ENCODE measurements around the gene RS1. TPM values are rescaled to one million over a fixed set of nuclear protein-coding genes. Genes with fewer than 3 reads are reported as not detected.

The RS1 gene
- total and polyA plus RNA-seq, 2 of the 4 experiments (the other 2 are of a cell fraction) = not detected

DNA sequence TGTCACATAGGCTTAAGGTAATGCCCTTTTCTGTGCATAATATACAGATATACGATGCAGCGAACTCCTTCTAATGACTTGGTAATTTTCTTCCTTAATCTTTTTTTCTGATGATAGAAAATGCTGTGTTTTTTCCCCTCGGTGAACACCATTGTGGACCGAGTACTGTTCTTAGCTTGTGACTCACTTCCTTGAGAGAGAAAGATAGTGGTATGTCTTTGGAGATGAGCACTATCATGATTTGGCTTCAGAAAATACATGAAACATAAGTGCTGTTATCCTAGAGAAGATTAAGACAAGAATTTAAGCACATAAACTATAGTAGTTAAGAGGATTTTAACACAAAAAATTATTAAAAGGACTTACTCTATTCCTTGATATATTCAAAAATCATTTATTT is 63.9 kb downstream of the RS1 start:
- no peak overlapping the region for H3K56ac ChIP-seq (ENCODE audit: extremely low read depth, insufficient read depth, low read length)
- H2AK5ac ChIP-seq (ENCODE audit: low read depth, low read length) = no peak overlapping the region
- H3K27me3 ChIP-seq (ENCODE audit: control insufficient read depth, insufficient read depth, low read length) = no peaks in the 10 kb centered on the region
- no peak overlapping the region for H2AK9ac ChIP-seq (replicated peaks; ENCODE audit: low read depth, low read length, poor library complexity)
- H3K14ac ChIP-seq (replicated peaks; ENCODE audit: low read depth, low read length) = no peak overlapping the region
- no peak overlapping the region for H2AFZ ChIP-seq (replicated peaks; ENCODE audit: low read length, poor library complexity)
- ChIA-PET CTCF (interaction anchor here (0.5 kb wide), 1 partner anchor 406 kb away, joined by 3 read pairs; no protein-coding TSS in a partner anchor), POLR2A (ENCODE audit: unreplicated experiment) (no interaction called here)
- intact Hi-C loops (cut with micrococcal nuclease) (no loop called here), dilution Hi-C loops (cut with HindIII; ENCODE audit: low sequenced_read_pairs, unreplicated experiment) (no loop called here), in situ Hi-C loops (cut with MboI; ENCODE audit: low sequenced_read_pairs) (no loop called here)
- no peak overlapping the region for H4K91ac ChIP-seq (ENCODE audit: insufficient read depth, low read depth, low read length)
- H3K9me3 ChIP-seq (ENCODE audit: control insufficient read depth, insufficient read depth, low read length) = no peaks in the 10 kb centered on the region
- no peak for TF ChIP-seq CEBPB (IDR thresholded peaks at IDR 0.05; ENCODE audit: low read depth, low read length)
- no peak for TF ChIP-seq NFE2L2 (IDR thresholded peaks at IDR 0.05; ENCODE audit: low read depth, low read length)
- no peak for TF ChIP-seq FOS (IDR thresholded peaks at IDR 0.05; ENCODE audit: low read depth, low read length)
- TF ChIP-seq POLR2A (IDR thresholded peaks at IDR 0.05; ENCODE audit: low read depth, low read length) = no peak
- TF ChIP-seq MAFK (IDR thresholded peaks at IDR 0.05; ENCODE audit: low read depth, low read length) = no peak
- no peak for TF ChIP-seq MXI1 (IDR thresholded peaks at IDR 0.05; ENCODE audit: borderline replicate concordance, low read depth, low read length)
- TF ChIP-seq CHD1 (IDR thresholded peaks at IDR 0.05; ENCODE audit: low read depth, low read length) = no peak
- TF ChIP-seq, protein P1, sequence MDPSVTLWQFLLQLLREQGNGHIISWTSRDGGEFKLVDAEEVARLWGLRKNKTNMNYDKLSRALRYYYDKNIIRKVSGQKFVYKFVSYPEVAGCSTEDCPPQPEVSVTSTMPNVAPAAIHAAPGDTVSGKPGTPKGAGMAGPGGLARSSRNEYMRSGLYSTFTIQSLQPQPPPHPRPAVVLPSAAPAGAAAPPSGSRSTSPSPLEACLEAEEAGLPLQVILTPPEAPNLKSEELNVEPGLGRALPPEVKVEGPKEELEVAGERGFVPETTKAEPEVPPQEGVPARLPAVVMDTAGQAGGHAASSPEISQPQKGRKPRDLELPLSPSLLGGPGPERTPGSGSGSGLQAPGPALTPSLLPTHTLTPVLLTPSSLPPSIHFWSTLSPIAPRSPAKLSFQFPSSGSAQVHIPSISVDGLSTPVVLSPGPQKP (IDR thresholded peaks at IDR 0.05; ENCODE audit: borderline replicate concordance, low read depth, low read length) = no peak
- no peak for TF ChIP-seq RFX5 (IDR thresholded peaks at IDR 0.05; ENCODE audit: low read depth, low read length)
- TF ChIP-seq RAD21 (IDR thresholded peaks at IDR 0.05; ENCODE audit: low read length) = no peak
- TF ChIP-seq CTCF (conservative IDR thresholded peaks at IDR 0.05; ENCODE audit: low read depth, low read length) = no peak
- no peak for TF ChIP-seq MAZ (IDR thresholded peaks at IDR 0.05; ENCODE audit: borderline replicate concordance, low read depth, low read length)
- no peak for TF ChIP-seq SMC3 (IDR thresholded peaks at IDR 0.05; ENCODE audit: low read depth, low read length)
- TF ChIP-seq USF2 (IDR thresholded peaks at IDR 0.05; ENCODE audit: low read depth, low read length) = no peak
- no peak for TF ChIP-seq BHLHE40 (IDR thresholded peaks at IDR 0.05; ENCODE audit: low read depth, low read length)
- no peak overlapping the region for H2BK5ac ChIP-seq (ENCODE audit: low read depth, low read length, poor library complexity, severe bottlenecking)
- no peak overlapping the region for H2BK20ac ChIP-seq (ENCODE audit: low read depth, low read length)
- no peak overlapping the region for H3K27ac ChIP-seq (ENCODE audit: insufficient read depth, low read length)
- peak; percentile 20 for DNase-seq
- no peaks in the 10 kb centered on the region for H3K4me1 ChIP-seq (ENCODE audit: control insufficient read depth, insufficient read depth, low read length)
- no TSS peak for BruUV-seq (replicated peaks)
- peaks cover 14% of the 10 kb centered on the region; the same call in 1 of the 2 replicates for H3K36me3 ChIP-seq (ENCODE audit: control insufficient read depth, insufficient read depth, low read length)
- H2BK15ac ChIP-seq (ENCODE audit: low read depth, low read length) = no peak overlapping the region
- no peak for ATAC-seq (ENCODE audit: low read depth)
- no peak overlapping the region for H2BK120ac ChIP-seq (ENCODE audit: low read depth, low read length)
- H4K5ac ChIP-seq (ENCODE audit: low read depth, low read length) = no peak overlapping the region
- H3K4me3 ChIP-seq (ENCODE audit: insufficient read depth, low read depth, low read length) = no peak overlapping the region
- WGBS, 2 experiments (ENCODE audit: extremely low coverage in 2 of 2, insufficient read length in 1 of 2) = no CpG with 5 or more reads among the region's 4 CpGs
- no peaks in the 10 kb centered on the region for H4K20me1 ChIP-seq (ENCODE audit: insufficient read depth, low read length)
- H3K4me2 ChIP-seq (ENCODE audit: low read depth, low read length) = no peak overlapping the region
- H4K8ac ChIP-seq (ENCODE audit: low read depth in 2 of 2, low read length in 2 of 2) = no peak overlapping the region
- H3K4ac ChIP-seq (ENCODE audit: low read depth, low read length) = no peak overlapping the region
- no peaks in the 10 kb centered on the region for H3K79me1 ChIP-seq (ENCODE audit: low read depth in 1 of 2, low read length in 2 of 2)
- H3K9me1 ChIP-seq (ENCODE audit: insufficient read depth, low read length) = 0 out of 2 replicates have a peak, but pooled peaks cover 3% of the 10 kb centered on the region
- no peak overlapping the region for H3K23ac ChIP-seq (ENCODE audit: low read depth, low read length)
- H3K9ac ChIP-seq (ENCODE audit: low read depth, low read length) = no peak overlapping the region
- H3K18ac ChIP-seq (ENCODE audit: low read depth, low read length) = no peak overlapping the region

Measured in IMR-90 (cell line).